NCI-H345 treated with DMSO at 0.1 percent for 48 hours (cell line): ENCODE data around the gene ZNF48.
A peak's percentile ranks its signal among the peaks of the same experiment; 100 is the strongest.

Experiments used
- DNase-seq: peaks from one replicate; lab custom pipeline; 2025; ENCODE audit not compliant: unreplicated experiment; lab: John Stamatoyannopoulos, UW

ZNF48 gene

GRCh38 chr16:30358577-30358936 lies 36.7 kb upstream of the ZNF48 start:
- DNase-seq = no peak

- DNase-seq = no peak
These were observed 36.0 kb upstream of the ZNF48 start for GRCh38 chr16:30358990-30359870.

GRCh38 chr16:30359871-30360170 lies 35.4 kb upstream of the ZNF48 start:
- DNase-seq = no peak

GRCh38 chr16:30361180-30361579 lies 34.0 kb upstream of the ZNF48 start:
- no peak for DNase-seq

- no peak for DNase-seq
These were observed 30.0 kb upstream of the ZNF48 start for GRCh38 chr16:30365200-30365599.

- DNase-seq = no peak
These were observed 28.7 kb upstream of the ZNF48 start for GRCh38 chr16:30366511-30366910.

GRCh38 chr16:30367349-30368009 lies 27.7 kb upstream of the ZNF48 start:
- no peak for DNase-seq

- no peak for DNase-seq
These were observed 27.0 kb upstream of the ZNF48 start for GRCh38 chr16:30368122-30368791.

GRCh38 chr16:30368792-30369090 lies 26.5 kb upstream of the ZNF48 start:
- no peak for DNase-seq

GRCh38 chr16:30369091-30369937 lies 25.9 kb upstream of the ZNF48 start:
- DNase-seq = no peak

GRCh38 chr16:30369938-30370455 lies 25.2 kb upstream of the ZNF48 start:
- no peak for DNase-seq

GRCh38 chr16:30370456-30371247 lies 24.6 kb upstream of the ZNF48 start, which contains the start of gene TBC1D10B:
TBC1D10B (minus strand) TSS chr16:30370494; CDS start chr16:30370183, 311 bp downstream.
- DNase-seq = peak; percentile 100

GRCh38 chr16:30371248-30371816 lies 23.9 kb upstream of the ZNF48 start:
- DNase-seq = no peak

GRCh38 chr16:30372038-30372712 lies 23.0 kb upstream of the ZNF48 start:
- no peak for DNase-seq

GRCh38 chr16:30372725-30373124 lies 22.5 kb upstream of the ZNF48 start:
- no peak for DNase-seq

GRCh38 chr16:30374538-30374937 lies 20.7 kb upstream of the ZNF48 start, which contains the start of gene MYL11:
MYL11 (plus strand) TSS chr16:30374802; CDS start chr16:30374858, 56 bp downstream.
- no peak for DNase-seq

GRCh38 chr16:30375864-30376263 lies 19.4 kb upstream of the ZNF48 start:
- DNase-seq = no peak

- DNase-seq = no peak
These were observed 18.7 kb upstream of the ZNF48 start for GRCh38 chr16:30376461-30376902.
